GM23338 (cell line): ENCODE measurements around the gene LIPG. TPM values are rescaled to one million over a fixed set of nuclear protein-coding genes. Genes with fewer than 3 reads are reported as not detected.

Source experiments
- ATAC-seq: fragments of 200-7000 bp; cut with Tn5 transposase; 3 replicates; pipeline ENCODE4 v1.9.1; 2020
- DNase-seq: peaks from one replicate; pipeline ENCODE4 v3.0.0-alpha.2; 2015; ENCODE audit warnings: low spot score
- H2AFZ ChIP-seq: fragments of 200-600 bp; sonication (generic); 2 replicates; pipeline ENCODE4 v1.8.0; 2016; ENCODE audit warnings: antibody characterized with exemption, mild to moderate bottlenecking, moderate library complexity
- H3F3A ChIP-seq: fragments of 200-600 bp; sonication (generic); replicated peaks from 2 replicates; pipeline ENCODE4 v1.8.0; 2017; ENCODE audit warnings: antibody characterized with exemption, mixed run types, low read depth
- H3K27ac ChIP-seq: fragments of 200-600 bp; sonication (generic); 2 replicates; pipeline ENCODE4 v1.6.1; 2016; ENCODE audit warnings: low read depth
- H3K27me3 ChIP-seq: fragments of 200-600 bp; sonication (generic); 2 replicates; pipeline ENCODE4 v1.8.0; 2016; ENCODE audit warnings: mild to moderate bottlenecking, mixed run types, moderate library complexity; ENCODE audit not compliant: insufficient read depth
- H3K36me3 ChIP-seq: fragments of 200-600 bp; sonication (generic); 2 replicates; pipeline ENCODE4 v1.8.0; 2016; ENCODE audit warnings: mild to moderate bottlenecking; ENCODE audit not compliant: insufficient read depth
- H3K4me1 ChIP-seq: fragments of 200-600 bp; sonication (generic); 2 replicates; pipeline ENCODE4 v1.8.0; 2016; ENCODE audit warnings: mild to moderate bottlenecking, moderate library complexity; ENCODE audit not compliant: insufficient read depth
- H3K4me2 ChIP-seq: fragments of 200-600 bp; sonication (generic); 2 replicates; pipeline ENCODE4 v1.7.1; 2017; ENCODE audit warnings: mixed run types
- H3K4me3 ChIP-seq: fragments of 200-600 bp; sonication (generic); 2 replicates; pipeline ENCODE4 v1.6.1; 2016; ENCODE audit warnings: mixed run types
- H3K79me2 ChIP-seq: fragments of 200-600 bp; sonication (generic); replicated peaks from 2 replicates; pipeline ENCODE4 v1.8.0; 2017; ENCODE audit warnings: mild to moderate bottlenecking; ENCODE audit not compliant: insufficient read depth
- H3K9me2 ChIP-seq: fragments of 200-600 bp; sonication (generic); 2 replicates; pipeline ENCODE4 v1.8.0; 2017; ENCODE audit not compliant: insufficient read depth
- H4K20me1 ChIP-seq: fragments of 200-600 bp; sonication (generic); replicated peaks from 2 replicates; pipeline ENCODE4 v1.8.0; 2017; ENCODE audit warnings: mild to moderate bottlenecking; ENCODE audit not compliant: insufficient read depth
- H3K27ac Mint-ChIP-seq: 2 replicates; pipeline ENCODE4 v1.8.0; 2020; ENCODE audit warnings: inconsistent platforms, mild to moderate bottlenecking, moderate library complexity, mixed read lengths
- H3K27me3 Mint-ChIP-seq: 3 replicates; pipeline ENCODE4 v1.8.0; 2022; ENCODE audit warnings: low read depth, mild to moderate bottlenecking, moderate library complexity, mixed read lengths, inconsistent platforms; ENCODE audit not compliant: insufficient read depth, poor library complexity
- H3K36me3 Mint-ChIP-seq: 3 replicates; pipeline ENCODE4 v1.8.0; 2021; ENCODE audit warnings: low read depth, mild to moderate bottlenecking, inconsistent platforms, moderate library complexity, mixed read lengths
- H3K4me1 Mint-ChIP-seq: 3 replicates; pipeline ENCODE4 v1.8.0; 2020; ENCODE audit warnings: mild to moderate bottlenecking, inconsistent platforms, mixed read lengths
- H3K4me3 Mint-ChIP-seq: 3 replicates; pipeline ENCODE4 v1.8.0; 2021; ENCODE audit warnings: moderate library complexity, mild to moderate bottlenecking, inconsistent platforms, mixed read lengths
- H3K9me3 Mint-ChIP-seq: 3 replicates; pipeline ENCODE4 v1.8.0; 2020; ENCODE audit warnings: moderate library complexity, mild to moderate bottlenecking, inconsistent platforms, mixed read lengths
- CREB1 ChIP-seq: fragments of 250-450 bp; sonication (Bioruptor Pico); IDR thresholded peaks from 2 replicates; pipeline ENCODE4 v1.5.0; 2020; ENCODE audit warnings: low read depth, mild to moderate bottlenecking, moderate library complexity
- CTCF ChIP-seq, 2 experiments: fragments of 200-600 bp in 1 of 2; sonication (generic) in 1 of 2; conservative IDR thresholded peaks; 2 replicates each; pipeline versions ENCODE4 v1.5.1 to v1.6.1; 2016 to 2017; ENCODE audit warnings: antibody characterized with exemption in 2 of 2, low read depth in 2 of 2, mild to moderate bottlenecking in 2 of 2, moderate library complexity in 1 of 2
- ETS1 ChIP-seq: IDR thresholded peaks from 2 replicates; pipeline ENCODE4 v1.6.1; 2016; ENCODE audit warnings: antibody characterized with exemption
- EZH2 ChIP-seq: fragments of 200-600 bp; sonication (generic); IDR thresholded peaks from one replicate; pipeline ENCODE4 v1.8.0; 2017; ENCODE audit warnings: antibody characterized with exemption, mild to moderate bottlenecking, low read depth; ENCODE audit not compliant: unreplicated experiment
- EZH2phosphoT487 ChIP-seq: fragments of 200-600 bp; sonication (generic); IDR thresholded peaks from one replicate; pipeline ENCODE4 v1.8.1; 2018; ENCODE audit warnings: antibody characterized with exemption; ENCODE audit not compliant: unreplicated experiment
- JUNB ChIP-seq: IDR thresholded peaks from one replicate; pipeline ENCODE4 v1.6.1; 2016; ENCODE audit warnings: antibody characterized with exemption; ENCODE audit not compliant: unreplicated experiment
- NANOG ChIP-seq: IDR thresholded peaks from 2 replicates; pipeline ENCODE4 v1.6.1; 2016; ENCODE audit warnings: antibody characterized with exemption, borderline replicate concordance
- POLR2AphosphoS5 ChIP-seq: IDR thresholded peaks from 2 replicates; pipeline ENCODE4 v1.6.1; 2016; ENCODE audit warnings: antibody characterized with exemption, low read depth
- REST ChIP-seq: IDR thresholded peaks from one replicate; pipeline ENCODE4 v1.6.1; 2018; ENCODE audit warnings: antibody characterized with exemption; ENCODE audit not compliant: unreplicated experiment
- STAT1 ChIP-seq: IDR thresholded peaks from one replicate; pipeline ENCODE4 v1.6.1; 2016; ENCODE audit warnings: antibody characterized with exemption; ENCODE audit not compliant: unreplicated experiment
- ZNF114 ChIP-seq: fragments of 250-450 bp; sonication (Bioruptor Pico); IDR thresholded peaks from 2 replicates; pipeline ENCODE4 v1.5.0; 2020; ENCODE audit warnings: mild to moderate bottlenecking, moderate library complexity
- ZNF331 ChIP-seq: fragments of 250-450 bp; sonication (Bioruptor Pico); IDR thresholded peaks from 2 replicates; pipeline ENCODE4 v1.5.0; 2020; ENCODE audit warnings: low read depth, mild to moderate bottlenecking, moderate library complexity
- ZNF462 ChIP-seq: fragments of 250-450 bp; sonication (Bioruptor Pico); IDR thresholded peaks from 2 replicates; pipeline ENCODE4 v1.5.0; 2020; ENCODE audit warnings: mild to moderate bottlenecking, moderate library complexity
- polyA plus RNA-seq: library from polyadenylated mRNA; unstranded; fragments of >200 nt; fragmentation: Nextera tagmentation; extraction: Ambion mirVana; gene quantifications from 2 replicates; pipeline ENCODE4 v1.2.1, GENCODE V29; 2016
- total RNA-seq: library from RNA; depleted of rRNA; stranded (reverse); fragments of >200 nt; shearing (Covaris generic); gene quantifications from 2 replicates; pipeline ENCODE4 v1.2.3, GENCODE V29; 2014

LIPG gene
- total and polyA plus RNA-seq, 2 experiments from 2014 or later, result 4.9 to 17.7 TPM

GRCh38 chr18:49524349-49524748, 37.5 kb upstream of the LIPG start:
- H3K9me3 Mint-ChIP-seq, result no peaks in the 10 kb centered on the region; the same call in 2 of the 3 replicates
- H3K36me3 ChIP-seq, result no peaks in the 10 kb centered on the region
- H3K27me3 Mint-ChIP-seq, result no peaks in the 10 kb centered on the region
- no peak overlapping the region for H3K4me3 ChIP-seq
- no peaks in the 10 kb centered on the region for H4K20me1 ChIP-seq
- H3K27ac Mint-ChIP-seq, result no peak overlapping the region
- H3K4me1 ChIP-seq, result peaks cover 35% of the 10 kb centered on the region
- no peaks in the 10 kb centered on the region for H3K9me2 ChIP-seq
- no peak overlapping the region for H3K4me3 Mint-ChIP-seq
- no peak for DNase-seq
- H3K27ac ChIP-seq, result no peak overlapping the region
- no peaks in the 10 kb centered on the region for H3F3A ChIP-seq
- no peak overlapping the region for H3K4me2 ChIP-seq
- no peak for ATAC-seq
- H2AFZ ChIP-seq, result no peak overlapping the region
- TF ChIP-seq POLR2AphosphoS5 (no peak), ZNF331 (no peak), STAT1 (no peak), EZH2 (no peak), EZH2phosphoT487 (no peak), ZNF462 (CRISPR knock-in tag) (no peak), JUNB (no peak), ZNF114 (CRISPR knock-in tag) (no peak), NANOG (no peak), CTCF (conservative IDR thresholded peaks at IDR 0.05; ENCODE audit: low read depth in 2 of 2) (no peak), ETS1 (no peak), CREB1 (no peak), REST (no peak)
- peaks cover 32% of the 10 kb centered on the region for H3K4me1 Mint-ChIP-seq
- no peaks in the 10 kb centered on the region for H3K79me2 ChIP-seq
- no peaks in the 10 kb centered on the region for H3K36me3 Mint-ChIP-seq
- H3K27me3 ChIP-seq, result no peaks in the 10 kb centered on the region
